ENCODE measurements around the gene RUBCNL.

GRCh38 chr13:46382224-46382623 is 4.8 kb downstream of the RUBCNL start:
- TF ChIP-seq USF1 (CRISPR knock-in tag; IDR thresholded peaks at IDR 0.05) (no peak), CTCF (IDR thresholded peaks at IDR 0.05) (no peak)

All from WTC11 (cell line).